HepG2 (cell line): Measurements from ENCODE around the gene TRIM28. TPM values are rescaled to one million over a fixed set of nuclear protein-coding genes. Genes with fewer than 3 reads are reported as not detected.

ENCODE experiments used
- EED ChIP-seq: sonication (generic); formaldehyde crosslinking; IDR thresholded peaks from 2 replicates; pipeline ENCODE4 v1.5.0; 2020; ENCODE audit warnings: mild to moderate bottlenecking, missing genetic modification reagents
- KDM6A ChIP-seq: IDR thresholded peaks from 2 replicates; pipeline ENCODE4 v1.6.1; 2016; ENCODE audit warnings: low read depth
- LRRFIP1 ChIP-seq: sonication (generic); formaldehyde crosslinking; conservative IDR thresholded peaks from 2 replicates; pipeline ENCODE4 v1.4.0; 2020; ENCODE audit warnings: missing genetic modification reagents
- MEF2D ChIP-seq: sonication (generic); formaldehyde crosslinking; IDR thresholded peaks from 2 replicates; pipeline ENCODE4 v1.5.1; 2020; ENCODE audit warnings: mild to moderate bottlenecking, missing genetic modification reagents
- NR2C2 ChIP-seq: sonication (generic); formaldehyde crosslinking; IDR thresholded peaks from 2 replicates; pipeline ENCODE4 v1.4.0; 2020; ENCODE audit warnings: missing genetic modification reagents, mild to moderate bottlenecking, moderate library complexity, borderline replicate concordance
- PAX8 ChIP-seq: sonication (generic); formaldehyde crosslinking; IDR thresholded peaks from 2 replicates; pipeline ENCODE4 v1.8.0; 2022; ENCODE audit warnings: mild to moderate bottlenecking, missing genetic modification reagents, borderline replicate concordance
- PRPF4 ChIP-seq: fragments of 200-400 bp; formaldehyde crosslinking; IDR thresholded peaks from 2 replicates; pipeline ENCODE4 v1.6.1; 2016; ENCODE audit warnings: low read length, low read depth; ENCODE audit not compliant: poor library complexity, severe bottlenecking
- RFXAP ChIP-seq: sonication (generic); formaldehyde crosslinking; IDR thresholded peaks from 2 replicates; pipeline ENCODE4 v1.4.0; 2020; ENCODE audit warnings: missing genetic modification reagents, borderline replicate concordance
- SAP130 ChIP-seq: IDR thresholded peaks from 2 replicates; pipeline ENCODE4 v1.6.1; 2016; ENCODE audit warnings: low read depth
- TBX2 ChIP-seq: sonication (generic); formaldehyde crosslinking; IDR thresholded peaks from 2 replicates; pipeline ENCODE4 v1.5.0; 2020; ENCODE audit warnings: missing genetic modification reagents, mild to moderate bottlenecking, borderline replicate concordance
- ZFP41 ChIP-seq: sonication (generic); formaldehyde crosslinking; IDR thresholded peaks from 2 replicates; pipeline ENCODE4 v1.4.0; 2020; ENCODE audit warnings: mild to moderate bottlenecking, missing genetic modification reagents, borderline replicate concordance
- ZFP91 ChIP-seq: sonication (generic); formaldehyde crosslinking; IDR thresholded peaks from 2 replicates; pipeline ENCODE4 v1.9.0; 2022; ENCODE audit warnings: missing genetic modification reagents, mild to moderate bottlenecking, borderline replicate concordance
- ZGPAT ChIP-seq: IDR thresholded peaks from 2 replicates; pipeline ENCODE4 v1.6.1; 2016; ENCODE audit warnings: mild to moderate bottlenecking
- ZKSCAN5 ChIP-seq: sonication (generic); formaldehyde crosslinking; IDR thresholded peaks from 2 replicates; pipeline ENCODE4 v1.5.1; 2020; ENCODE audit warnings: mild to moderate bottlenecking, missing genetic modification reagents
- ZNF777 ChIP-seq: sonication (generic); formaldehyde crosslinking; IDR thresholded peaks from 2 replicates; pipeline ENCODE4 v1.4.0; 2020; ENCODE audit warnings: missing genetic modification reagents
- polyA plus RNA-seq, 8 experiments: library from polyadenylated mRNA; depleted of rRNA in 3 of 8; stranded (reverse) in 7 of 8; unstranded in 1 of 8; fragments of >200 nt; fragmentation: Illumina TruSeq in 4 of 8; extraction: Trizol in 4 of 8; gene quantifications; 2 replicates each; pipeline versions ENCODE4 v1.2.1 to v1.2.3, GENCODE V29; 2011 to 2016; ENCODE audit warnings: low read depth in 4 of 8, missing spikeins in 1 of 8, mixed read lengths in 1 of 8; ENCODE audit not compliant: insufficient read depth in 1 of 8
- total RNA-seq, 5 experiments: library from RNA; depleted of rRNA; stranded (reverse); fragments of >200 nt; fragmentation: Illumina TruSeq; extraction: Trizol; gene quantifications; 2 replicates each; pipeline ENCODE4 v1.2.3, GENCODE V29; 2016; ENCODE audit warnings: low read depth in 1 of 5
- TF ChIP-seq, protein P1 (sequence below): IDR thresholded peaks from 2 replicates; pipeline ENCODE4 v1.6.1; 2012; ENCODE audit warnings: inconsistent platforms
- TF ChIP-seq, protein P2 (sequence below): sonication (generic); formaldehyde crosslinking; IDR thresholded peaks from 2 replicates; pipeline ENCODE4 v1.4.0; 2020; ENCODE audit warnings: missing genetic modification reagents
- TF ChIP-seq, protein P3 (sequence below): sonication (generic); formaldehyde crosslinking; IDR thresholded peaks from 2 replicates; pipeline ENCODE4 v1.8.0; 2022; ENCODE audit warnings: missing genetic modification reagents, mild to moderate bottlenecking, borderline replicate concordance

The TRIM28 gene
- total and polyA plus RNA-seq, 2 of the 13 experiments (the other 11 are each of a cell fraction or from before 2014, with no cell fraction given), result 361 to 439 TPM

DNA sequence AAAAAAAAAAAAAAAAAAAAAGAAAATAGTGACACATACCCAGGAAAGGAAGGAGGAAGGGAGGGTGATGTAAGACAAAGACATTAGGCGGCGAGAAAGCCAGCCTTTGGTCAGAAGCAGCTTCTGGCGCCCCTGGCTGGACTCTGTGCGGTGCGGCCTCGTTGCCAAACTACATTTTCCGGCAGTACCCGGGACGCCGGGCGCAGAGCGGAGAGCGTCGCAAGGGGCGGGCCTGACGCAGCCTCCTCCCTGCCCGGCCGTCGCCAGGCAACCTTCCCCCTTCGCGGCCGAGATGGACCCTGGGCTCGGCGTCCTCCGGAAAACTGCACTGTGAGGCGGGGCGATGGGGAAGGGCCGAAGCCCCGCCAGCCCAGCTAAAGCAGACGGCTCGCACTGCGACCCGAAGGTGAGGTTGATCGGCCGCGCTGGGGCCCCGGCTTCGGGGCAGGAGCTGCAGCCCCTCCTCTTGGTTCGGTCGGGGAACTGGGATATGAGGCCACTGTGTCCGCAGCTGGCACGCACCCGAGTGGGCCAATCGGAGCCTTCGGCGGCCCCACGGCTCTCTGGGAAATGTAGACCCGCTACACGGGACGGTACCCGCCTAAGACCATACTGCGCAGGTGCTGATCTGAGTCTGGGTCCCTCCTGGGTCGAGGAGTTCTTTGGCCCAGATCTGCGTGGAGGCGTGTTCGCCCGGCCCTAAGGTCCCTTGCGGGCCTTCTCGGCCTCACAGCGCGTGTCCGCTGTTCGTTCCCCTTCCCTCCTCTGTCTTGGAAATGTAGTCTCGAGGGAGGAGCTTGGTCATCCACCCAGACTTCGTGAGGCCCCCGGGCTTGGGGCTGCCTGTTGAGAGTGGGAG, 31.5 kb downstream of the TRIM28 start (continued):
- TF ChIP-seq ZGPAT (CRISPR knock-in tag) (peak; percentile 79), NR2C2 (CRISPR knock-in tag) (no peak; the same call in 1 of the 2 replicates), RFXAP (CRISPR knock-in tag) (peak; percentile 63), LRRFIP1 (CRISPR knock-in tag) (no peak), MEF2D (peak; percentile 64; the same call in 1 of the 2 replicates), ZNF777 (CRISPR knock-in tag) (peak; percentile 62), PRPF4 (no peak), ZFP91 (peak; percentile 90), PAX8 (CRISPR knock-in tag) (no peak), ZKSCAN5 (CRISPR knock-in tag) (no peak), KDM6A (CRISPR knock-in tag) (no peak), SAP130 (CRISPR knock-in tag) (peak; percentile 81), ZFP41 (CRISPR knock-in tag) (no peak), EED (CRISPR knock-in tag) (0 out of 2 replicates have a peak, but pooled peaks have one; percentile 52), TBX2 (peak; percentile 72)
- TF ChIP-seq, protein P1, sequence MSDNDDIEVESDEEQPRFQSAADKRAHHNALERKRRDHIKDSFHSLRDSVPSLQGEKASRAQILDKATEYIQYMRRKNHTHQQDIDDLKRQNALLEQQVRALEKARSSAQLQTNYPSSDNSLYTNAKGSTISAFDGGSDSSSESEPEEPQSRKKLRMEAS, result peak; percentile 51; the same call in 1 of the 2 replicates
- TF ChIP-seq, protein P2, sequence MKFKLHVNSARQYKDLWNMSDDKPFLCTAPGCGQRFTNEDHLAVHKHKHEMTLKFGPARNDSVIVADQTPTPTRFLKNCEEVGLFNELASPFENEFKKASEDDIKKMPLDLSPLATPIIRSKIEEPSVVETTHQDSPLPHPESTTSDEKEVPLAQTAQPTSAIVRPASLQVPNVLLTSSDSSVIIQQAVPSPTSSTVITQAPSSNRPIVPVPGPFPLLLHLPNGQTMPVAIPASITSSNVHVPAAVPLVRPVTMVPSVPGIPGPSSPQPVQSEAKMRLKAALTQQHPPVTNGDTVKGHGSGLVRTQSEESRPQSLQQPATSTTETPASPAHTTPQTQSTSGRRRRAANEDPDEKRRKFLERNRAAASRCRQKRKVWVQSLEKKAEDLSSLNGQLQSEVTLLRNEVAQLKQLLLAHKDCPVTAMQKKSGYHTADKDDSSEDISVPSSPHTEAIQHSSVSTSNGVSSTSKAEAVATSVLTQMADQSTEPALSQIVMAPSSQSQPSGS (CRISPR knock-in tag), result 0 out of 2 replicates have a peak, but pooled peaks have one; percentile 14
- TF ChIP-seq, protein P3, sequence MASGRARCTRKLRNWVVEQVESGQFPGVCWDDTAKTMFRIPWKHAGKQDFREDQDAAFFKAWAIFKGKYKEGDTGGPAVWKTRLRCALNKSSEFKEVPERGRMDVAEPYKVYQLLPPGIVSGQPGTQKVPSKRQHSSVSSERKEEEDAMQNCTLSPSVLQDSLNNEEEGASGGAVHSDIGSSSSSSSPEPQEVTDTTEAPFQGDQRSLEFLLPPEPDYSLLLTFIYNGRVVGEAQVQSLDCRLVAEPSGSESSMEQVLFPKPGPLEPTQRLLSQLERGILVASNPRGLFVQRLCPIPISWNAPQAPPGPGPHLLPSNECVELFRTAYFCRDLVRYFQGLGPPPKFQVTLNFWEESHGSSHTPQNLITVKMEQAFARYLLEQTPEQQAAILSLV (CRISPR knock-in tag), result peak; percentile 68; the same call in 1 of the 2 replicates
